Islet of Langerhans (tissue), 1 donor: Measurements from ENCODE around the gene DRD1.
A peak's percentile ranks its signal among the peaks of the same experiment; 100 is the strongest.
"Not testable (repeated sequence)": the region's sequence is repeated elsewhere in the genome, so short reads cannot be mapped to it uniquely, and the experiment has no call there.

ENCODE experiments used
- FAIRE-seq: peaks from one replicate; lab custom pipeline; 2011; peaks lifted over from hg19 to GRCh38; lab: Jason Lieb, UNC

The DRD1 gene

DNA sequence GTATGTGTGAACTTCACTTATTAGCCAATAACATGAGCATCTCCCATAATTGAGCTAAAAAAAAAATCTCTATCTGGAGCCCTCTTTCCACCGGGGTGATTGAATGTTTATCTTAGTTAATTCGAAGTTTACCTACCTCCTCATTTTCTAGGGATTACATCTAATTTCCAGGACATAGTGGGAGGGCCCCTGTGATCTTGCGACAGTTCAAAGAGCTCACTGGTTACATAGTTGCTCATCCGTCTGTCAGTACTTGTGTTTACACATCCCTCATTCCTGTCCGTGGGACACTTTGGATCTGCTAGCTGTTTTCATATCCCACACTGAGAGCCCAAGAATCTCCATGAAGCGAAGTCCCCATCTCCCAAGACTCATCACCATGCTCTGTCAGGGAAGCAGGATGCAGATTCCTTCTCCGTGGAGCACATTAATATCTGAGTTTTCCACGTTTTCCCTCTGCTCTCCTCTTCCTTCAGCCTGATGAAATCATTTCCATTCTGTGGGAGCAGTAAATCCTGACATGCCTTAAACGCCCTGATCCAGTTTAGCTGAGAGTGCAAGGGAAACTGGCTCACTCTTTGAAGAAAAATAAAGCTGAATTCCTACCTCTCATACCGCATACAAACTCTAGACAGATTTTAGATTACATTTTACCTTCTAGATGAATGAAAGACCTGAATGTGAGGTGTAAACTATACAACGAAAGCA is 24.2 kb upstream of the DRD1 start:
- no peak for FAIRE-seq

GRCh38 chr5:175466700-175467318 is 22.8 kb upstream of the DRD1 start:
- FAIRE-seq: no peak

DNA sequence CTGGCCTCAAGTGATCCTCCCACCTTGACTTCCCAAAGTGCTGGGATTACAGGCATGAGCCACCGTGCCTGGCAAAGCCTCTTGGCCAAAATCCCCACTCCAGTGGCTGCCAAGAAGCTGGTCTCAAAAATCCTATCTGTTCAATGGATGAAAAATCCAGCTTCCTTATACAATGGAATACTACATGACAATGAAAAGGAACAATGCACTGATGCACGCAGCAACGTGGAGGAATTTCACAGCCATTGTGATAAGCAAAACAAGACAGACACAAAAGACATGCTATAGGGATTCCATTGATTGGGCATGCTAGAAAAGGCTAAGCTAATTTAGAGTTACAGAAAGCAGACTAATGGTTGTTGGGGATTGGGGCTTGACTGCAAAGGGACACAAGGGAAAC is 21.3 kb upstream of the DRD1 start:
- FAIRE-seq: no peak

GRCh38 chr5:175464942-175465233 is 20.9 kb upstream of the DRD1 start:
- no peak for FAIRE-seq

DNA sequence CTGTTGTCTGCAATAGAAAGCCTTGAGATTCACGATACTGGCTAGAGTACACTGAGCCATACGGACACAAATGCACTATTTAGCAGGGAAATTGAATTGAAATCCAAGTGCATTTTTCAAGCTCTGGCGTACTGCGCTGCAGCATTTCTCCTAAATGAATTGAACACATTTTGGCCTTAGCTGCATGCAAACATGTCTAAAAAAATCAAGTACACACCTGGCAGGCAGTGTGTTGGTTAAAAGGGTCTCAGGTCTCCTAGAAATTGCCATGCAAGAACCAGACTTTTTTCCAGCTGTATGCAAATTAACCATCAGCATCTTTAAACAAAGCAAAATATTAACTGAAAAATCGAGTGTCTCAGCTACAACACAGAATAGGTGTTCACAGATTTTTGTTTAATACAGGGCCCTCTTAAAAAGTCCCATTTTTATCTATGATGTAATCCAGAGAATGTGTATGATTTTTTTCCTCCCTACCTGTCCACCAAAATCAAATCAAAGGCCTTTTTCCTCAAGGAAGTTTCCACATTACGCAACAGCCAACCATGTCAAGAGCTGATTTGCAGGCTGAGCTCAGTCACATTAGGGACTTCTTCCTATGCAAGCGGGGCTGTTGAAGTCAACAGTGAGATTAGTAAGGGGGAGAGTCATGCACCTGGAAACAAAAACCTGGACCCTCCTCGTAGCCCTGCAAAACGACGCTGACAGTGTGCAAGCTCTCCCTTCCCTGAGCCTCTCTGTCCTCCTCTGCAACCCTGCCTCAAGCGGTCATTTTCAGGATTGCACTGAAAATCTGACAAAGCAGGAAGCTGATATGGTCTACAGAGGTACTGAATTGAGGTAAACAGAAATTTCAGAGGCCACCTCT is 20.3 kb upstream of the DRD1 start:
- FAIRE-seq: no peak

DNA sequence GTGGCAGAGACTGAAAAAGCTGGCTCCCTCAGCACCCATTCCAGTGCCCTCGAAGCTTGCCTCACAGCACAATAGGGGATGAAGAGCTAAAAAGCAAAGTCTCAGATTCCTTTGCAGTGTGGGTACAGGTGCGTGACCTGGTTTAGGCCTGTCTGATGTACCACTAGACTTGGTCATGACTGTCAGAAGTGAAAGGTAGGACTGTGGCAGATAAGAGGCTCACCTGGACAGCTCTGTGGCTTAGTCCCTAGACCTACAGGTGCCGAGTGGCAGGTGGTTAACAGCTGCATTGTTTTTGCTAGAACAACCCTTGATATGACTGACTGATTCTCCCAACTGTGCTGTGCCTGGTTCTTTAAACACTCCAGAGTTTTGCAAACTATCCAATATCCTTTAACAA is 19.7 kb upstream of the DRD1 start:
- no peak for FAIRE-seq

DNA sequence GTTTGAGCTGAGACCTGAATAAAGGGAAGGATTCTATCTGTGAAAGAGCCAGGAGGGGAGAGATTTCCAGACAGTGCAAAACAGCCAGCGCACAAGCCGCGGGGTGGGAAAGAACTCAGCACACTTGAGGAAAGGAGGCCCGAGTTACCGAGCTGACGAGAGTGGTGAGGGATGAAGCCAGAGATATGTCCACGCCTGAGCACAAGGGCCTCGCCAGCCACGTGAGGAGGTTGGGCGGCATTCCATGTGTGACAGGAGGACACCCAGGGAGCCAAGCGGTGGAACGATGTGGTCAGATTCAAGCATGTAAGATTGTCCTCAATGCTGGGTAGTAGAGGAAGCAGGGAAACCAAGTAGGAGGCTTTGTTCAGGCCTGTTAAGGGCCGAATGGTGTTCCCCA is 17.4 kb upstream of the DRD1 start:
- FAIRE-seq: no peak

DNA sequence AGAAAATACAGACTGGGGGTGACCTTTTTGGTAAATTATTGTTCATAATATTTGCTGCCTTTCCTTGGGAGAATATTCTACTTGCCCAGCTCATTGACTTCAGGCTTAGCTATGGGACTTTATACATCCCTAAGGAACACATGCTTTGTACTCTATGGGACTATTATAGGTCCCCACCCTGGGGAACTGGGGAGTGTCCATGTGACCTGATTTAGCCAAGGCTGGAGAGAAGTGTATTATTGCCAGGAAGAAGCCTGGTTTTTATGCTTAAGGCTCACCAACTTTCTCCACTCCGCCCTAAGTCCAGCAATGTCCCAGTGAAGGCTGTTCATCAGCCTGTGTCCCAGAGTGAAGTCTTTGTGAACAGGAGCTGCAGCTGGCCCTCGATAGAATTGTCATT is 16.6 kb upstream of the DRD1 start:
- no peak for FAIRE-seq

- peak; percentile 13 for FAIRE-seq
Observed at GRCh38 chr5:175460126-175460525, 16.1 kb upstream of the DRD1 start.

- FAIRE-seq: no peak
Observed at GRCh38 chr5:175457466-175457865, 13.5 kb upstream of the DRD1 start.

- FAIRE-seq: no peak
Observed at GRCh38 chr5:175456105-175456742, 12.2 kb upstream of the DRD1 start.

DNA sequence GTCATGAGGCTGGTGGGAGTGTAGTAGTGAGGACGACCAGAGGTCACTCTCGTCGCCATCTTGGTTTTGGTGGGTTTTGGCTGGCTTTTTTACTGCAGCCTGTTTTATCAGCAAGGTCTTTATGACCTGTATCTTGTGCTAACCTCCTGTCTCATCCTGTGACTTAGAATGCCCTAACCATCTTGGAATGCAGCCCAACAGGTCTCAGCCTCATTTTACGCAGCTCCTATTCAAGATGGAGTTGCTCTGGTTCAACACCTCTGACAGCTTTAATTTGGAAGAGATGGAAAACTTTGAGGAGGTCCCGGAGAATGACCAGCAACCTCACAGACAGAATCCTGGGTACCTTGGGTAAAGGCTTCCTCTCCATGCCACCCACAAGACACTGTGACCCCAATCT is 10.4 kb upstream of the DRD1 start:
- not testable (repeated sequence) for FAIRE-seq

DNA sequence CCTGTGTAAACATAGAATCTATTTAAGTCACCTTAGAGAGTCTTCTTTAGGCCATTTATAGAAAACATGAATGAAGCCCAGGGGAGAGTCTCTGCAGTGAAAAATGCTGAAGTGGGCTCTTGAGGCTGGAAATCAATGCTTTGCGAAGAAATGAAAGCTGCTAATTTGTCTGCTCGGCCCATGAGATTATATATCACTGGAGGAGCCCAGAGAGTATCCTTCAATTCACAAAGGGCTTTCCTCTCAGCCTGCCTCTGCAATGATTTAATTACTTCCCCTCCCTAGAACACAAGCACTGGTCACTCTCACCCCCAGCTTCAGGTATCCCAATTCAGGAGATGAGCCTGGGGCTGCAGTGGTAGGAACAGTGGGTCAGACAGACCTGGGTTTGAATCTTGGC is 8.2 kb upstream of the DRD1 start:
- no peak for FAIRE-seq

- no peak for FAIRE-seq
Observed at GRCh38 chr5:175448276-175448675, 4.3 kb upstream of the DRD1 start.

GRCh38 chr5:175447571-175447970 is 3.6 kb upstream of the DRD1 start:
- no peak for FAIRE-seq

DNA sequence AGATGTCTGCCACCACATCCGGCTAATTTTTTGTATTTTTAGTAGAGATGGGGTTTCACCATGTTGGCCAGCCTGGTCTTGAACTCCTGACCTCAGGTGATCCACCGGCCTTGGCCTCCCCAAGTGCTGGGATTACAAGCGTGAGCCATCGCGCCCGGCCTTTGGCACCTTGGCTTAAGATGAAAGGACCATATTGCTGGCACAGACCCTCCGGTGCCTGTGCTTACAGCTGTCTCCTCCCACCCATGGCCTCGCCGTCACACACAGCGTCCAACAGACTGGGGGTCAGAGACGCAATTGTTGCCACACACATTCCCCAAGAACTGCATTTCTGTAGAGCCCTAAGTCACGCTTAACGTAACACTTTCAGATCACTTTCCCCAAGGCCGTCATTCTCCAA is 2.4 kb upstream of the DRD1 start:
- not testable (repeated sequence) for FAIRE-seq

DNA sequence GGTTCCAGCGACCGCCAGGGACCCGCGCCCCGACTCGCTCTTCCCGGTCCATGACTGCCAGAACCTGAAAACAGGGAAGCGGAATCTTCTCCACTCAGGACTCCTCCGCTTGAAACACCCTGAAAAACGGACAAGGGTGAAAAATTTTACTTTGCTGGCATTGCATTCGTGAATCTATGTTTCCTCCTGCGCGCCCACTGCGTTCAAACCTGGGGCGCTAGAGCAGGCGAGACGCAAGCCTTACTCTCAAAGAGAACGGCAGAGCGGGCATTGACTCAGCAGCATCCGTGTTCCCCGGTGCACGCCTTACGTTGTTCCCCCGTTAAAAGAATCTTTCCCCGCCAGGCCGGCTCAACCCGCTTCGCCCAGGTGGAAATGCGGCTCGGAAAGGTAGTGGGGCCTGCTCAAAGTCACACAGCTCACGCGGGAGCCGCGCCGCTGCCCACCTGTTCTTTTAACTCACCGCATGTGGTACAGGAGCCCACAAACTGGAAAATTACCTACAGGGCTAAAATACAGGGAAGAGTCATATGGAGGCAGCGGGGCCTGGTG is 999 bp upstream of the DRD1 start:
- no peak for FAIRE-seq

DNA sequence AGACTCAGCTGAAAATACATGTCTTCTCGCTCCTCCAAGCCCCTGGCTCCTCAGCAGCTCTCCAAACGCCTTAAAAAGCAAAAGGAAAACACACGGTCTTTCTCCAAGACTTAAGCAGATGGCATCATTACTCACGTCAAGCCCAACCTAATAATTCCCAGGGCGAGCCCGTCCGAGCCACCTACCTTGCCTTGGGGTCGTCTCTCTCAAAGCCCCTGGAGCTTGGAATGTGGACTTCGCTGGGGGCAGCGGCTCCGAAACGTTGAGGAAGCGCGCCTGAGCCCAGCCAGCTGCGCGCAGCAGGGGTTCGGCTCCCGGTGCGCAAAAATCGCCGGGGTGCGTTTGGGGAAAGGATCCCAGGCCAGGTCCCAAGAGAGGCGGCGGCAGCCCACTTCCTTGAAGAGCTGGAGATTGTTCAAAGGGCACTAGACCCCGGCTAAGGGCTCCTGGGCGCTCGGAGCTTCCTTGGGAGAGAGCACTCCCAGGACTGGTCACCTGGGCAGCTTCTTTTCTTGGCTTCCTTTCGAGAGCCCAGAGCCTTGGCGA is 395 bp downstream of the DRD1 start:
- FAIRE-seq: no peak

DNA sequence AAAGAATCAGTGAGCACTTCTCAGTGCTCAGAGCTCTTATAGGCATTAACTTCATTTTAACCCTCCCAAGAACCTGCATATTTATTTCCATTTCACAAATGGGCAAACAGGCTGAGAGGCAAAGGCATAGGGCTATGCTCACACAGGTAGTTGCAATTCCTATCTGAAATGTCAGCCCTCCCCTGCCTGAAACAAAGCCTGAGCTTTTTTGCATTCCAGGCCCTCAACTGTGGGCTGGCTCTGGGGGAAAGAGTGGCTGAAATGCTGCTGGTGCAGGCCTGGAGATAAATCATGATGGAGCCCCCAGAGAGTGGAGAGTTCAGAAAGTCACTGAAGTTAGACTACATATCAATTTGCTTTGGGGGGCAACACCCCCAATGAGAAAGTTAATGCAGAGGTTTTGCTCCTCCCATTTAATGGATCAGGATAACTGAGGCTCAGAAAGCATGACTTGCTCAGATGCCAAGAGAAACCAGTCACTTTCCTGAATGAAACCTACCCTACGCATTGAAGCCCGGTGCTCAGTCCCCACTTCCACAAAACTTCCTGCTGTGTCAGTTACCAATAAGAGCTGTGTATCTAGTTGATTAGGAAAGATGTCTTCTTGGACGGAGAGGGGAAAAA is 5.6 kb downstream of the DRD1 start:
- no peak for FAIRE-seq

- FAIRE-seq: no peak
Observed at GRCh38 chr5:175436359-175436758, 7.6 kb downstream of the DRD1 start.

- no peak for FAIRE-seq
Observed at GRCh38 chr5:175434800-175435199, 9.2 kb downstream of the DRD1 start.

GRCh38 chr5:175427762-175428161 is 16.2 kb downstream of the DRD1 start:
- no peak for FAIRE-seq
